Activated naive CD4-positive, alpha-beta T cell (primary cell): ENCODE measurements around the gene TRAM2.

Experiments
- DNase-seq, 4 experiments: peaks; one replicate each; lab custom pipeline; 2025; lab: John Stamatoyannopoulos, UW

Gene TRAM2

GRCh38 chr6:52530351-52530750 is 46.5 kb downstream of the TRAM2 start:
- DNase-seq: no peak

DNA sequence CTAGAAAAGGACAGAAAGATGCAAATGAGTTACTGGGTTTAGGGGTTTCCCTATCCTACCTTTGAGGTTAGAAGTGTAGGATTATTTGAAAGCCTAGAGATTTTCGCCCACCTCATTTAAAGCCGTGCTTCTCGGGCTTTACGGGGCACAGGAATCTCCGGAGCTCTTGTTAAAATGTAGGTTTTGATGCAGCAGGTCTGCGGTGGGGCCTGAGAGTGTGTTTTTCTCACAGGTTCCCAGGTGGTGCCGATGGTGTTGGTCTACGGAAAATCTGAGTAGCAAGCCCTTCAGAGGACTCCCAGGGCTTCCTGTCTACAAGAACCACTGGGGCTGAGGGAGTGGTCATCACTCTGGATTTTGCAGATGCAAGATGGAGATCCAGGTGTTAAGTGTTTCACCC is 47.5 kb downstream of the TRAM2 start:
- no peak for DNase-seq

GRCh38 chr6:52527436-52527835 is 49.4 kb downstream of the TRAM2 start:
- no peak for DNase-seq

- DNase-seq: no peak
Measured at GRCh38 chr6:52526634-52527033, 50.2 kb downstream of the TRAM2 start.

GRCh38 chr6:52524918-52525317 is 51.9 kb downstream of the TRAM2 start:
- DNase-seq: no peak

GRCh38 chr6:52523378-52524142 is 53.3 kb downstream of the TRAM2 start:
- DNase-seq: no peak

DNA sequence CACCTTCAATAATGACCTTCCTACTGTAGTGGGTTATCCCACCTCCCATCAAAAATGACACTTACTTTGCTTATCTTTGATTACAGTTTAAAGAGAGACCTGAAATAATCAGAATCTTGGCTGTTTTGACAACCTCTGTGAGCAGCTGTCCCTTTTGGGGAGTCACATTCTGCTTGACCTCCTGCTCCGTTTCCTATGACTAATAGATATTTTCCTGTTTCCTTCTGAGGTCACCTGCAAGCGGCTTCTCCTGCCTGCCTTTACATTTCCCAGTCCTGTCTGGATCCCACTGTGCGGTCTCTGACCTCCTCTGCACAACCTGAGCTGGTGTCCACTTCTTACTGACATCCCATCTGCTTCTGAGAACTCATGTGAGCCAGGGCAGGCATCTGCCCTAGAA is 54.2 kb downstream of the TRAM2 start:
- DNase-seq: no peak

DNA sequence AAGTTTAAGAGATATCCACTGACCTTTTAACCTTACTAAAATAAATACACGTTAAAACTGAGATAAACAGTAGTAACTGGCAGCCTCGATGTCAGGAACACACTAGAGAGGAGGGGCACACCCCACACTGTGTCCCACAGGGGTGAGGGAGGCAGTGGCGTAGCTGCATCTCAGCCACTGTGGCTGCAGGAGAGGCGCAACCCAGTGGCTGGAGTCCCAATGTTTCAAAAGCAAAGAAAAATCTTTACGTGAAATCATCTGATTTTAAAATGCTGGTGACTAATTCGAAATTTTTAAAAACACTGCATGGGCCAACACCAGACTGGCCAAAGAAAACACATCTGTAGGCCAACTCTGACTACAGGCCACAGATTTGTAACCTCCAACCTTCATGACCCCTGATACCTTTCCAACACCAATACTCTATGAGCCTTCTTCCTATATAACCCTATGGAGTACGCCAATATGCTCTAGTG is 54.7 kb downstream of the TRAM2 start:
- no peak for DNase-seq

DNA sequence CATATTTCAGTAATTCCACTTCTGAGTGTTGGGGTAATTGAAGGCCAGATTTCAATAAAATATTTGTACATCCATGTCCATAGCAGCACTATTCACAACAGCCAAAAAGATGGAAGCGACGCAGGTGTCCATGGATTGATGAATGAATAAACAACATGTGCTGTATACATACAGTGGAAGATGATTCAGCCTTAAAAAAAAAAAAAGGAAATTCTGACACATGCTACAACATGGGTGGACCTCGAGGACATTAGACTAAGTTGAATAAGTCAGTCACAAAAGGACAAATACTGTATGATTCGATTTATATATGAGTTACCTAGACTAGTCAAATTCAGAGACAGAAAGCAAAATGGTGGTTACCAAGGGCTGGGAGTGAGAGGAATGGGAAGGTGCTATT is 57.2 kb downstream of the TRAM2 start:
- DNase-seq: no peak

- no peak for DNase-seq
Measured at GRCh38 chr6:52518279-52518945, 58.4 kb downstream of the TRAM2 start.

DNA sequence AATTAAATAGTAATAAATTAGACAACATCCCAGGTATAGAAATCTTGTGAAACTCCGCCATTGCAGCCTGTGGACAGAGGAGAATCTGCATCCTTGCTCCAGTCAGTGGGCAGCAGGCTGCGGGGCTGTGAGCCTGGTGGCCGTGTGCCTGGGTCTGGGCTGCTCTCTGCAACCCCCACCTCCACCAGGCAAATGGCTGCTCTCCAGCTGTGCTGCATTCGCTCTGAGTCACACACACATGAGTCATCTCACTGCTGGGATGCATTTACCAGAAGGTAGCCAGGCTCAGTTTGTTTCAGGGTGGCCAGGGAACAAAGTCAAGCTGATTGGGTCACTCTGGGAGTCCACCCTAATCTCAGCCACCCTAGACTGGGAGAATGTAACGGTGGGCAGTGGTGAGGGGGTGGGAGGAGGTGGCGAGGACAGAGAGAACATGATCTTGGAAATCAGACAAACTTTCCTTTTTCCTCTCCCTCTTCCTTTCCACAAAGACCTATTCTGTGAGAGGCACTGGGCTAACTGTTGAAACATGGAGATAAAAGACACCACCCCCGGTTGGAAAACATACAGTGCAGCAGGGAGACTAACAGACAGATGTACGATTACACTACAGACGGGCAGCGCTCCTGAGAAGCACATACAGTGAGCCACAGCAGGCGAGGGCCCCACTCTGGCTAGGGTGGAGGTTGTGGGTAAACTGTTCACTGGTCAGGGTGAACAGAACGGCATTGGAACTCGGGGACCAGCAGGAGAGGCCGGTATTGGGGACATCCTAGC is 59.2 kb downstream of the TRAM2 start:
- no peak for DNase-seq

DNA sequence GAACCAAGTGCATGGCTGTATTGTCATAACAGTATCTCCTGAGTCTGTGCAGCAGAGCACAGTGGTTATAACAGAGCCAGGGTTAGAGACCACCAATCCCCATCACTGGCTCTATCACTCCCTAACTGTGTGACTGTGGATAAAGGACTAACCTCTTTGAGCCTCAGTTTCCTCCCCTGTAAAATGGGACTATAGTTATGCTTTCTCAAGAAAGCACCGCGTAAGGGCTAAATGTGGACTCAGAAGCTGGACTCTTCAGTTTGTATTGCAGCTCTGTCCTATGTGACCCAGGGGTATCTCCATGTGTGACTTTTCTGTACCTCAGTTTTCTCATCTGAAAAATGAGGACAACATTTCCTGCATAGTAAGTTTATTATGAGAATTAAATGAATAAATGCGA is 59.9 kb downstream of the TRAM2 start:
- no peak for DNase-seq

DNA sequence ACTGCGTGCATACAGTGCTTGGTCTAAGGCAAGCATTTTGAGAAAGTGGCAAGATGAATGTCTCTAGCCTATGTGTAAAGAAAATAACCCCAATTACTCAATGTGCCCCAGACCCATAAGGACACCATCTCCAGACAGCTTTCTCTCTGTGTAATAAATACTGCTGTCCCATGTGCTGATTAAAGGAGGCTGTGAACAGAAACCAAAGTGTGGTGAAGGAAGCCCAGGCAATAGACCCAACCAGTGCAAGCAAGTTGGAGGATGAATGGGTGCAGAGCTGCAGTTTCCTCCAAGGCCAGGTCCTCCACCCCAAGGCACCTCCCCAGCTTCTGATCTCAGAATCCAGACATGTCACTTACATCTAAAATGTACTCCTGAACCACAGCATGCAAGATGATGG is 60.6 kb downstream of the TRAM2 start:
- DNase-seq: no peak

GRCh38 chr6:52515219-52515960 is 61.5 kb downstream of the TRAM2 start:
- no peak for DNase-seq

DNA sequence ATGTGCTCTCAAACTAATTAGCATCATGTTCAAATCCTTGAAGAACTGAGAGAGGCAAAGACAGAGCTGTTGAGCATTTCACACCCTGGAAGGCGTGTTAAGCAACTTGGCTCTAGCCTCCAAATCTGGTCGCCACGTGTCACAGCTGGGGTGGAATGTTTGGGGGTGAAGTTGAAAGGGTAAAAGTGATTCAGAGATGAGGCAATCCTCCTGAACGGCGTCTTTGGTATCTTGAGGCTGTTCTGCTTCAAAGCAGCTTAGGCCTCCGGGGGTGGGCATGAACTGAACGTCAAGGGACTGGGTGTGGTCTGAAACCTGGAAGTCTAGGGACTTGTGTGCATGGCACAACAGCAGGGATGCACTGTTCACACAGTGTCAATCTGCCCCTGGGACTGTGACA is 62.3 kb downstream of the TRAM2 start:
- DNase-seq: no peak

GRCh38 chr6:52513896-52514295 is 63.0 kb downstream of the TRAM2 start:
- DNase-seq: no peak

DNA sequence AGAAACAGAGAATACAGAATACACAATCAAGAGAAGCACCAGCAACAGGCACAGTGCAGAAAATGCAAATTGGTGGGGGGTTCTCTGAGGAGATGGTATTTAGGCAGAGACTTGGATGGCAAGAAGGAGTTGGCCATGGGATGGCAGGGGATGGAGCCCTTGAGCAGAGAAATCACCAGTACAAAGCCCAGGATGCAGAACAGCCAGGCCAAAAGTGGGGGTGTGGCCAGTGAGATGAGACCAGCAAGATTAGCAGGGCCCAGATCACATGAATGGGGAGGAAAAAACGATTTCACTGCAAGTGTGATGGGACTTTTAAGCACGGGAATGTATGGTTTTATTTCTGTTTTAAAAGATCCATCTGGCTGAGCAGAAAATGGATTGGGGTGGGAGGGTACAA is 63.4 kb downstream of the TRAM2 start:
- no peak for DNase-seq

DNA sequence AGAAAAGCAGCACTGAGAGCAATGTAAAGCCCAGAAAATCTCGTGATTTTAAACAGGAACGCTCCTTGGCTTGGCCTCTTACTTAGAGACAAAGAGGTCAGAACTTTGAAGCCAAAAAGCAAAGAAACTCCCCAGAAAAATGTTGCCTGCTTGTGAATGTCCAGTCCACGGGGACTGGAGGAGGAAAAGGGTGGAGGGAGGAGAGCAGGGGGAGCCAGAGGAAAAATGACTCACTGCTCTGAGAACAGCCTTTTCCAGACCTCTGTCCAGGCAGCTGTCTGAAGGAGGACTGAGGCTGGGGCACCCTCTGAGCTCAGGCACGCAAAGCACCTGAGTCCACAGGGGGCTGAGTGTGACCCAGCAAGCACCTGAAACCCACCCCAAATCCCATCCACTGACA is 64.7 kb downstream of the TRAM2 start:
- no peak for DNase-seq

DNA sequence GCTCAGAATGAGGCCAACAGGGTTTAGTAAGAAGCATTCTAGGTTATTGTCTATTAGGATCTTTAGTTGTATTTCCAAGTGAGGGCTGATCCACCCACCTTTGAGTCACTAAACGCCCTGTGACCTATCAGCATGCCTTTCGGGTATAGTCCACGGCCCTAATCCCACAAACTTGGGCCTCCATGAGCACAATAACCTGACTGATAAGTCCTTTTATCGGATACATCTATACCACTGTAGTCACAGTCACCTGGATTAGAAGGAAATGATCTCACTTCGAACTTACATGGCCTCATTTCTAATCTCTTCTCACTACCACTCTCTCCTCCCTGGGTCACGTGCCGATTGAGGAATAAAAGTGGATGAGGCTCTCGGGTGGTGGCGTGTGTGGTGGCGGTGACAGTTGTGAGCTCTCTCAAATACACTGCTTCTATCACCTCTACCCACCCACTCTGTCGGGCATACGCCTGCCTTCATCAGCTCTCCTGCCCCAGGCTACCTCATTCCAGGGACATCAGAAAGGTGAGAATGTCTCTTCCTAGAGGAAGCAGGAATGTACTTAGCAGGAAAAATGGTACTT is 65.2 kb downstream of the TRAM2 start:
- DNase-seq: no peak

DNA sequence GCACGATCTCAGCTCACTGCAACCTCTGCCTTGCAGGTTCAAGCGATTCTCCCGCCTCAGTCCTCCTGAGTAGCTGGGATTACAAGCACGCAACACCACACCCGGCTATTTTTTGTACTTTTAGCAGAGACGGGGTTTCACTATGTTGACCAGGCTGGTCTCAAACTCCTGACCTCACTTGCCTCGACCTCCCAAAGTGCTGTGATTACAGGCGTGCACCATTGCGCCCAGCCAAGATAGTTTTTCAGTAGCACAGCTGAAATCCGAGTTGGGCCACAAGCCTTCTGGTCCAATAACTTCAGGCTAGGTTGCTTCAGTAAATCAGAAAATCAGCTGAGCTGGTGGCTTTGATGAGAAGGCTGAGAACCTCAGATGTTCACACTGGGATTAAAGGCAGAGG is 65.7 kb downstream of the TRAM2 start:
- DNase-seq: no peak

DNA sequence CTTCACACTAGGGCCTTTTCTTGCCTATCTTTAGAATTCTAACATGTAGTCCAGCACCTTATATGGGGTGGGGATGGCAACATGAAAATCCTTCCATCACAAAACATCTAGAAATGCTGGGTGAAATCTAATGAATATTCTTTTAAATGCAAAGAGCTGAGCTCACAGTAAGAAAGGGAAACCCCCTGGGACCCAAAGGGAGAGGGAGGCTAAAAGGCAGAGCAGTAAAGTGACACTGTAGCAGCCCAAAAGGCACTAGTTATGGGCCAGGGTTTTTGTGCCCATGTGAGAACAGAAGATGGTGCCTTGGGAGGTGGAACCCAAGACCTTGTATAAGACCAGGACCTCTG is 66.7 kb downstream of the TRAM2 start:
- no peak for DNase-seq
